ENCODE results near the gene GLS. TPM values are rescaled to one million over a fixed set of nuclear protein-coding genes. Genes with fewer than 3 reads are reported as not detected.

Gene GLS
- total RNA-seq, 3 donors from 2014 or later (not counting 1 experiment from before 2014, with no cell fraction given): 279 to 322 (median 285) TPM

- Histone ChIP-seq H3K4me1 (ENCODE audit: control insufficient read depth, insufficient read depth, low read length) (peaks cover 39% of the 10 kb centered on the region), H3K4me3 (ENCODE audit: low read length) (peak overlapping the region; percentile 73), H3K36me3 (ENCODE audit: control insufficient read depth, insufficient read depth, low read length) (peaks cover 18% of the 10 kb centered on the region), H3K27me3 (ENCODE audit: control insufficient read depth, insufficient read depth, low read length) (no peaks in the 10 kb centered on the region), H3K27ac (ENCODE audit: low read length) (peak overlapping the region; percentile 97), H3K9me3 (ENCODE audit: control insufficient read depth, insufficient read depth, low read length) (no peaks in the 10 kb centered on the region)
- ATAC-seq (no peak), DNase-seq (no peak)
- under 1% methylated on average over 14 of the region's 14 CpGs for WGBS (ENCODE audit: insufficient coverage)
- H3K27ac Mint-ChIP-seq: no peak overlapping the region
- intact Hi-C loops (cut with micrococcal nuclease): no loop called here
- no peak overlapping the region for H3K4me3 Mint-ChIP-seq
- no peaks in the 10 kb centered on the region for H3K9me3 Mint-ChIP-seq
- peaks cover 5 to 11% of the 10 kb centered on the region in 2 donors for H3K4me1 Mint-ChIP-seq
- H3K36me3 Mint-ChIP-seq: peaks cover 6% of the 10 kb centered on the region
- no peak for TF ChIP-seq CTCF (IDR thresholded peaks at IDR 0.05)
- H3K27me3 Mint-ChIP-seq (ENCODE audit: low read depth in 2 of 2): no peaks in the 10 kb centered on the region
These were observed 133.0 kb downstream of the GLS start for GRCh38 chr2:191013682-191013931.

GRCh38 chr2:191013932-191014652 is 133.5 kb downstream of the GLS start, which contains the start of gene STAT1:
Gene STAT1 (minus strand): TSS chr2:191014171. CDS start chr2:191010003, 4,168 bp downstream.
- no peaks in the 10 kb centered on the region for H3K27me3 Mint-ChIP-seq (ENCODE audit: low read depth in 2 of 2)
- Histone ChIP-seq H3K27me3 (ENCODE audit: control insufficient read depth, insufficient read depth, low read length) (no peaks in the 10 kb centered on the region), H3K9me3 (ENCODE audit: control insufficient read depth, insufficient read depth, low read length) (no peaks in the 10 kb centered on the region), H3K36me3 (ENCODE audit: control insufficient read depth, insufficient read depth, low read length) (peaks cover 13% of the 10 kb centered on the region), H3K4me1 (ENCODE audit: control insufficient read depth, insufficient read depth, low read length) (peaks cover 39% of the 10 kb centered on the region), H3K27ac (ENCODE audit: low read length) (peak within 1 kb of the TSS; percentile 97), H3K4me3 (ENCODE audit: low read length) (peak within 1 kb of the TSS; percentile 73)
- intact Hi-C loops (cut with micrococcal nuclease): loop anchor here (1.0 to 2.0 kb wide), 3 partner anchors 17 to 663 kb away; no protein-coding TSS in a partner anchor
- no peaks in the 10 kb centered on the region for H3K9me3 Mint-ChIP-seq
- WGBS (ENCODE audit: insufficient coverage): under 1% methylated on average over 68 of the region's 68 CpGs
- peaks cover 6% of the 10 kb centered on the region for H3K36me3 Mint-ChIP-seq
- DNase-seq: peak; percentile 97 to 99
- no peak for TF ChIP-seq CTCF (IDR thresholded peaks at IDR 0.05)
- H3K4me3 Mint-ChIP-seq: no peak within 1 kb of the TSS
- peaks cover 5 to 11% of the 10 kb centered on the region in 2 donors for H3K4me1 Mint-ChIP-seq
- H3K27ac Mint-ChIP-seq: no peak within 1 kb of the TSS
- ATAC-seq: peak; percentile 86 to 97 (median 91)

- Histone ChIP-seq H3K9me3 (ENCODE audit: control insufficient read depth, insufficient read depth, low read length) (no peaks in the 10 kb centered on the region), H3K27me3 (ENCODE audit: control insufficient read depth, insufficient read depth, low read length) (no peaks in the 10 kb centered on the region), H3K4me1 (ENCODE audit: control insufficient read depth, insufficient read depth, low read length) (peaks cover 39% of the 10 kb centered on the region), H3K27ac (ENCODE audit: low read length) (peak overlapping the region; percentile 97), H3K4me3 (ENCODE audit: low read length) (peak overlapping the region; percentile 73), H3K36me3 (ENCODE audit: control insufficient read depth, insufficient read depth, low read length) (peaks cover 8% of the 10 kb centered on the region)
- Mint-ChIP-seq H3K9me3 (no peaks in the 10 kb centered on the region), H3K36me3 (peaks cover 6% of the 10 kb centered on the region), H3K4me3 (no peak overlapping the region), H3K4me1 (peaks cover 5 to 8% of the 10 kb centered on the region in 2 donors), H3K27me3 (ENCODE audit: low read depth in 2 of 2) (no peaks in the 10 kb centered on the region), H3K27ac (no peak overlapping the region)
- TF ChIP-seq CTCF (IDR thresholded peaks at IDR 0.05): no peak
- ATAC-seq (peak in 1 of 3 donors; percentile 5), DNase-seq (no peak)
- 23% methylated on average over 4 of the region's 4 CpGs for WGBS (ENCODE audit: insufficient coverage)
- intact Hi-C loops (cut with micrococcal nuclease): loop anchor here (1.0 to 2.0 kb wide), 3 partner anchors 16 to 663 kb away; no protein-coding TSS in a partner anchor
These were observed 134.0 kb downstream of the GLS start for GRCh38 chr2:191014653-191015020.

Other genes with a start within 250 kb of the GLS start
- 10 to 100 TPM; 31.2 to 42.0 (median 37.8) TPM for gene NAB1, start 231.7 kb upstream of the GLS start, total RNA-seq
- 10 to 100 TPM; 49.1 to 91.6 (median 86.2) TPM for gene STAT1, start 133.3 kb downstream of the GLS start, total RNA-seq